Endothelial cell of umbilical vein (primary cell): ENCODE measurements around the gene MYADML2. TPM values are rescaled to one million over a fixed set of nuclear protein-coding genes. Genes with fewer than 3 reads are reported as not detected.

Experiments used
- BruUV-seq: library from RNA; stranded (reverse); fragments of 400-500 nt; replicated peaks from 2 replicates; lab custom pipeline; 2021; lab: Mats Ljungman, UMichigan
- CTCF ChIA-PET: fragments of 300-600, 350-600 bp; sonication (Branson Sonifier 250); formaldehyde crosslinking; loops from one replicate; lab custom pipeline; 2021; ENCODE audit warnings: antibody characterized with exemption, inconsistent platforms; lab: Charles Lee
- POLR2A ChIA-PET: fragments of 300-600, 350-600 bp; sonication (Branson Sonifier 250); formaldehyde crosslinking; loops from one replicate; lab custom pipeline; 2021; ENCODE audit warnings: antibody characterized with exemption, inconsistent platforms; lab: Charles Lee
- DNase-seq: peaks from one replicate; pipeline ENCODE4 v3.0.0-alpha.2; 2011; ENCODE audit warnings: low read depth, low spot score
- FAIRE-seq: peaks from 2 replicates; lab custom pipeline; 2011; peaks lifted over from hg19 to GRCh38; lab: Jason Lieb, UNC
- H2AFZ ChIP-seq: 2 replicates; pipeline ENCODE4 v1.6.0; 2012; ENCODE audit warnings: low read depth, low read length, control low read depth, inconsistent platforms
- H3K27ac ChIP-seq: 2 replicates; pipeline ENCODE4 v1.5.1; 2011; ENCODE audit warnings: low read depth, mild to moderate bottlenecking, control low read depth, low read length, moderate library complexity; ENCODE audit not compliant: insufficient read depth
- H3K27me3 ChIP-seq, 2 experiments: 2 replicates each; pipeline versions ENCODE4 v1.6.0 to v1.6.1; 2011; ENCODE audit warnings: low read length in 2 of 2, mixed read lengths in 1 of 2; ENCODE audit not compliant: control insufficient read depth in 2 of 2, insufficient read depth in 2 of 2
- H3K36me3 ChIP-seq, 2 experiments: 2 replicates in 1 of 2; 3 replicates in 1 of 2; pipeline ENCODE4 v1.5.1; 2011; ENCODE audit warnings: low read length in 2 of 2, mild to moderate bottlenecking in 1 of 2, moderate library complexity in 1 of 2; ENCODE audit not compliant: control insufficient read depth in 2 of 2, insufficient read depth in 2 of 2; ENCODE audit errors: extremely low read depth in 1 of 2
- H3K4me1 ChIP-seq: 3 replicates; pipeline ENCODE4 v1.5.1; 2011; ENCODE audit warnings: mild to moderate bottlenecking, low read length; ENCODE audit not compliant: control insufficient read depth, insufficient read depth; ENCODE audit errors: extremely low read depth
- H3K4me2 ChIP-seq: 2 replicates; pipeline ENCODE4 v1.6.1; 2011; ENCODE audit warnings: low read length, control low read depth, mixed read lengths; ENCODE audit not compliant: insufficient read depth
- H3K4me3 ChIP-seq, 3 experiments: fragments of 200-600 bp in 1 of 3; sonication (generic), shearing (Covaris generic) in 1 of 3; replicated peaks in 1 of 3; 2 replicates each; pipeline ENCODE4 v1.5.1; 2011 to 2016; ENCODE audit warnings: control low read depth in 3 of 3, low read length in 3 of 3, mild to moderate bottlenecking in 2 of 3, inconsistent platforms in 1 of 3, low read depth in 1 of 3, moderate library complexity in 1 of 3; ENCODE audit not compliant: insufficient read depth in 1 of 3
- H3K79me2 ChIP-seq: 2 replicates; pipeline ENCODE4 v1.6.0; 2012; ENCODE audit warnings: low read length, inconsistent platforms; ENCODE audit not compliant: control insufficient read depth, insufficient read depth
- H3K9ac ChIP-seq: replicated peaks from 2 replicates; pipeline ENCODE3; 2011; ENCODE audit warnings: low read length, control low read depth; ENCODE audit not compliant: insufficient read depth; ENCODE audit errors: extremely low read depth
- H3K9me1 ChIP-seq: replicated peaks from 3 replicates; pipeline ENCODE4 v1.6.0; 2011; ENCODE audit warnings: mild to moderate bottlenecking, low read length; ENCODE audit not compliant: control insufficient read depth, insufficient read depth; ENCODE audit errors: extremely low read depth
- H3K9me3 ChIP-seq: replicated peaks from 2 replicates; pipeline ENCODE4 v1.5.1; 2012; ENCODE audit warnings: low read length, inconsistent platforms; ENCODE audit not compliant: control insufficient read depth, insufficient read depth
- H4K20me1 ChIP-seq: replicated peaks from 2 replicates; pipeline ENCODE3; 2011; ENCODE audit warnings: mild to moderate bottlenecking, low read length; ENCODE audit not compliant: control insufficient read depth, insufficient read depth; ENCODE audit errors: extremely low read depth
- CTCF ChIP-seq, 2 donors: IDR thresholded peaks; 1 replicate in 1 of 2; 2 replicates in 1 of 2; pipeline ENCODE4 v1.5.1; 2011; ENCODE audit warnings: low read length in 2 of 2, mild to moderate bottlenecking in 2 of 2, moderate library complexity in 2 of 2, control low read depth in 1 of 2, inconsistent platforms in 1 of 2, low read depth in 1 of 2; ENCODE audit not compliant: insufficient read depth in 1 of 2; ENCODE audit errors: extremely low read depth in 1 of 2
- EZH2 ChIP-seq: IDR thresholded peaks from 2 replicates; pipeline ENCODE4 v1.6.1; 2012; ENCODE audit warnings: borderline replicate concordance, low read depth, mild to moderate bottlenecking, moderate library complexity, low read length, inconsistent platforms; ENCODE audit not compliant: severe bottlenecking
- FOS ChIP-seq: IDR thresholded peaks from 2 replicates; pipeline ENCODE4 v1.6.1; 2011; ENCODE audit warnings: mild to moderate bottlenecking, low read length, moderate library complexity, borderline replicate concordance; ENCODE audit not compliant: insufficient read depth
- GATA2 ChIP-seq: IDR thresholded peaks from 2 replicates; pipeline ENCODE4 v1.7.0; 2011; ENCODE audit warnings: low read depth, mild to moderate bottlenecking, moderate library complexity, mixed read lengths, low read length; ENCODE audit not compliant: insufficient read length, insufficient read depth
- JUN ChIP-seq: IDR thresholded peaks from 2 replicates; pipeline ENCODE4 v1.6.1; 2011; ENCODE audit warnings: borderline replicate concordance, low read depth; ENCODE audit not compliant: insufficient read length, insufficient read depth
- MAX ChIP-seq: IDR thresholded peaks from 2 replicates; pipeline ENCODE4 v1.6.1; 2011; ENCODE audit not compliant: insufficient read depth, insufficient read length
- MYC ChIP-seq: IDR thresholded peaks from one replicate; pipeline ENCODE4 v1.6.1; 2011; ENCODE audit warnings: mild to moderate bottlenecking, low read depth, low read length
- POLR2A ChIP-seq: IDR thresholded peaks from 2 replicates; pipeline ENCODE4 v1.6.1; 2012; ENCODE audit warnings: low read depth, mild to moderate bottlenecking, control low read depth, low read length
- POLR2AphosphoS5 ChIP-seq: IDR thresholded peaks from 2 replicates; pipeline ENCODE4 v1.6.1; 2012; ENCODE audit warnings: low read depth, mild to moderate bottlenecking, control low read depth, low read length, moderate library complexity; ENCODE audit not compliant: insufficient read depth
- dilution Hi-C: fragments of 300-500 bp; cut with MboI; formaldehyde crosslinking; loops from one replicate; pipeline ENCODE4 v1.15.0; 2019; ENCODE audit warnings: low sequenced_read_pairs; ENCODE audit not compliant: extremely low pct_ligation_motif_present
- intact Hi-C: fragments of 100-400 bp; cut with micrococcal nuclease; formaldehyde crosslinking; loops from one replicate; pipeline ENCODE4 v1.10.0; 2022
- polyA plus RNA-seq, 4 experiments: library from polyadenylated mRNA; depleted of rRNA in 3 of 4; stranded (reverse) in 3 of 4; unstranded in 1 of 4; fragments of >200 nt; gene quantifications; 2 replicates each; pipeline versions ENCODE4 v1.2.1 to v1.2.3, GENCODE V29; 2011 to 2012; ENCODE audit warnings: missing spikeins in 1 of 4
- total RNA-seq: library from RNA; stranded (reverse); gene quantifications from 2 replicates; pipeline ENCODE4 v1.2.3, GENCODE V29; 2021

MYADML2 gene
- total and polyA plus RNA-seq, 2 donors (not counting 3 experiments of a cell fraction or from before 2014, with no cell fraction given), result not detected

DNA sequence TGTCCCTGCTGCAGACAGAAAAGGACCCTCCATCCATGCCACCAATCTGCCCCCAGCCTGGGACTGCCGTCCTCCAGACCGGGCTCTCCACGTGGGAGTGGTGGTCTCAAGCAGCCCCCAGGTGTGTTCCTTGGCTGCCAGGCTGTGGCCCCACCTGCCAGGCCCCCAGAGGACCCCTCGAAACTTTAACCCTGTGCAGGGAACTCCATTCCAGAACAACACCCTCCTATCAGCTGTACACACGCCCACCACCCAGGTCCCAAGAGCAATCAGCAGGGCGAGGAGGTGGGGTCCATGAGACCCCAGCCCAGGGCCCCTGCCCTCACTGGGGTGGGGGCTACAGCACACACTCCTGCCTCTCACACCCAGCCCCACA is 11.3 kb downstream of the MYADML2 start:
- dilution Hi-C loops, result no loop called here
- ChIA-PET POLR2A (no interaction called here), CTCF (interaction anchor here (1.3 kb wide), 1 partner anchor 24 kb away, joined by 8 read pairs; no protein-coding TSS in a partner anchor)
- Histone ChIP-seq H4K20me1 (no peaks in the 10 kb centered on the region), H3K4me3 (no peak overlapping the region), H3K36me3 (peaks cover 0 to 5% of the 10 kb centered on the region in 2 experiments), H3K79me2 (peaks cover 8% of the 10 kb centered on the region), H3K4me1 (peaks cover 7% of the 10 kb centered on the region), H2AFZ (no peak overlapping the region), H3K4me2 (no peak overlapping the region), H3K9me3 (no peaks in the 10 kb centered on the region), H3K27ac (no peak overlapping the region), H3K9me1 (no peaks in the 10 kb centered on the region), H3K9ac (no peak overlapping the region), H3K27me3 (no peaks in the 10 kb centered on the region)
- intact Hi-C loops, result loop anchor here (5.0 kb wide), 1 partner anchor 42 kb away; the partner anchor contains the start of gene ASPSCR1
- BruUV-seq, result no TSS peak
- no peak for DNase-seq
- TF ChIP-seq MAX (no peak), POLR2A (no peak), GATA2 (no peak), CTCF (IDR thresholded peaks at IDR 0.05; ENCODE audit: extremely low read depth in 1 of 2, insufficient read depth in 1 of 2, low read depth in 1 of 2, low read length in 2 of 2) (no peak), EZH2 (no peak), FOS (no peak), MYC (no peak), POLR2AphosphoS5 (no peak), JUN (no peak)
- FAIRE-seq, result no peak
